ENCODE measurements around the gene CDKN2B-AS1.

The CDKN2B-AS1 gene

GRCh38 chr9:22026696-22027095 is 32.1 kb downstream of the CDKN2B-AS1 start:
- no peaks in the 10 kb centered on the region for H3K9me3 ChIP-seq (ENCODE audit: control insufficient read depth, insufficient read depth, low read length)
- no peaks in the 10 kb centered on the region for H3K27me3 ChIP-seq (ENCODE audit: control insufficient read depth, insufficient read depth, low read length)
- H3K36me3 ChIP-seq (ENCODE audit: control insufficient read depth, insufficient read depth, low read length): no peaks in the 10 kb centered on the region
- no peaks in the 10 kb centered on the region for H3K4me1 ChIP-seq (ENCODE audit: control insufficient read depth, insufficient read depth, low read length)
- H3K9ac ChIP-seq (ENCODE audit: low read depth, low read length): no peak overlapping the region
- no peak overlapping the region for H3K4me3 ChIP-seq (ENCODE audit: low read depth, low read length)

GRCh38 chr9:22028394-22028793 is 33.8 kb downstream of the CDKN2B-AS1 start:
- Histone ChIP-seq H3K4me3 (ENCODE audit: low read depth, low read length) (no peak overlapping the region), H3K36me3 (ENCODE audit: control insufficient read depth, insufficient read depth, low read length) (no peaks in the 10 kb centered on the region), H3K9ac (ENCODE audit: low read depth, low read length) (no peak overlapping the region), H3K4me1 (ENCODE audit: control insufficient read depth, insufficient read depth, low read length) (no peaks in the 10 kb centered on the region), H3K9me3 (ENCODE audit: control insufficient read depth, insufficient read depth, low read length) (no peaks in the 10 kb centered on the region), H3K27me3 (ENCODE audit: control insufficient read depth, insufficient read depth, low read length) (no peaks in the 10 kb centered on the region)

- no peak overlapping the region for H3K9ac ChIP-seq (ENCODE audit: low read depth, low read length)
- no peaks in the 10 kb centered on the region for H3K27me3 ChIP-seq (ENCODE audit: control insufficient read depth, insufficient read depth, low read length)
- no peak overlapping the region for H3K4me3 ChIP-seq (ENCODE audit: low read depth, low read length)
- no peaks in the 10 kb centered on the region for H3K4me1 ChIP-seq (ENCODE audit: control insufficient read depth, insufficient read depth, low read length)
- no peaks in the 10 kb centered on the region for H3K9me3 ChIP-seq (ENCODE audit: control insufficient read depth, insufficient read depth, low read length)
- no peaks in the 10 kb centered on the region for H3K36me3 ChIP-seq (ENCODE audit: control insufficient read depth, insufficient read depth, low read length)
These were observed 34.6 kb downstream of the CDKN2B-AS1 start for GRCh38 chr9:22029231-22029630.

- H3K27me3 ChIP-seq (ENCODE audit: control insufficient read depth, insufficient read depth, low read length): no peaks in the 10 kb centered on the region
- H3K9me3 ChIP-seq (ENCODE audit: control insufficient read depth, insufficient read depth, low read length): no peaks in the 10 kb centered on the region
- no peak overlapping the region for H3K4me3 ChIP-seq (ENCODE audit: low read depth, low read length)
- no peaks in the 10 kb centered on the region for H3K36me3 ChIP-seq (ENCODE audit: control insufficient read depth, insufficient read depth, low read length)
- H3K9ac ChIP-seq (ENCODE audit: low read depth, low read length): no peak overlapping the region
- no peaks in the 10 kb centered on the region for H3K4me1 ChIP-seq (ENCODE audit: control insufficient read depth, insufficient read depth, low read length)
These were observed 35.6 kb downstream of the CDKN2B-AS1 start for GRCh38 chr9:22030101-22030598.

- Histone ChIP-seq H3K9ac (ENCODE audit: low read depth, low read length) (no peak overlapping the region), H3K4me1 (ENCODE audit: control insufficient read depth, insufficient read depth, low read length) (no peaks in the 10 kb centered on the region)
These were observed 37.2 kb downstream of the CDKN2B-AS1 start for GRCh38 chr9:22031655-22032411.

GRCh38 chr9:22033012-22033630 is 38.5 kb downstream of the CDKN2B-AS1 start:
- H3K27me3 ChIP-seq (ENCODE audit: control insufficient read depth, insufficient read depth, low read length): no peaks in the 10 kb centered on the region
- no peaks in the 10 kb centered on the region for H3K9me3 ChIP-seq (ENCODE audit: control insufficient read depth, insufficient read depth, low read length)
- H3K4me1 ChIP-seq (ENCODE audit: control insufficient read depth, insufficient read depth, low read length): no peaks in the 10 kb centered on the region
- H3K36me3 ChIP-seq (ENCODE audit: control insufficient read depth, insufficient read depth, low read length): no peaks in the 10 kb centered on the region
- H3K9ac ChIP-seq (ENCODE audit: low read depth, low read length): no peak overlapping the region
- H3K4me3 ChIP-seq (ENCODE audit: low read depth, low read length): no peak overlapping the region

More at GRCh38 chr9:22031655-22032411, 37.2 kb downstream of the CDKN2B-AS1 start:
- Histone ChIP-seq H3K9me3 (ENCODE audit: control insufficient read depth, insufficient read depth, low read length) (no peaks in the 10 kb centered on the region), H3K4me3 (ENCODE audit: low read depth, low read length) (no peak overlapping the region), H3K27me3 (ENCODE audit: control insufficient read depth, insufficient read depth, low read length) (no peaks in the 10 kb centered on the region), H3K36me3 (ENCODE audit: control insufficient read depth, insufficient read depth, low read length) (no peaks in the 10 kb centered on the region)

- no peak overlapping the region for H3K9ac ChIP-seq (ENCODE audit: low read depth, low read length)
- H3K4me1 ChIP-seq (ENCODE audit: control insufficient read depth, insufficient read depth, low read length): no peaks in the 10 kb centered on the region
- H3K4me3 ChIP-seq (ENCODE audit: low read depth, low read length): no peak overlapping the region
- H3K9me3 ChIP-seq (ENCODE audit: control insufficient read depth, insufficient read depth, low read length): no peaks in the 10 kb centered on the region
- H3K27me3 ChIP-seq (ENCODE audit: control insufficient read depth, insufficient read depth, low read length): no peaks in the 10 kb centered on the region
- no peaks in the 10 kb centered on the region for H3K36me3 ChIP-seq (ENCODE audit: control insufficient read depth, insufficient read depth, low read length)
These were observed 41.0 kb downstream of the CDKN2B-AS1 start for GRCh38 chr9:22035591-22036011.

GRCh38 chr9:22036866-22037626 is 42.5 kb downstream of the CDKN2B-AS1 start:
- Histone ChIP-seq H3K9ac (ENCODE audit: low read depth, low read length) (no peak overlapping the region), H3K4me3 (ENCODE audit: low read depth, low read length) (no peak overlapping the region), H3K9me3 (ENCODE audit: control insufficient read depth, insufficient read depth, low read length) (no peaks in the 10 kb centered on the region), H3K4me1 (ENCODE audit: control insufficient read depth, insufficient read depth, low read length) (no peaks in the 10 kb centered on the region), H3K27me3 (ENCODE audit: control insufficient read depth, insufficient read depth, low read length) (no peaks in the 10 kb centered on the region), H3K36me3 (ENCODE audit: control insufficient read depth, insufficient read depth, low read length) (no peaks in the 10 kb centered on the region)

- H3K36me3 ChIP-seq (ENCODE audit: control insufficient read depth, insufficient read depth, low read length): no peaks in the 10 kb centered on the region
- H3K4me1 ChIP-seq (ENCODE audit: control insufficient read depth, insufficient read depth, low read length): no peaks in the 10 kb centered on the region
- H3K9me3 ChIP-seq (ENCODE audit: control insufficient read depth, insufficient read depth, low read length): no peaks in the 10 kb centered on the region
- no peaks in the 10 kb centered on the region for H3K27me3 ChIP-seq (ENCODE audit: control insufficient read depth, insufficient read depth, low read length)
- no peak overlapping the region for H3K4me3 ChIP-seq (ENCODE audit: low read depth, low read length)
- no peak overlapping the region for H3K9ac ChIP-seq (ENCODE audit: low read depth, low read length)
These were observed 43.5 kb downstream of the CDKN2B-AS1 start for GRCh38 chr9:22037954-22038690.

GRCh38 chr9:22039258-22039657 is 44.7 kb downstream of the CDKN2B-AS1 start:
- H3K4me3 ChIP-seq (ENCODE audit: low read depth, low read length): no peak overlapping the region
- H3K27me3 ChIP-seq (ENCODE audit: control insufficient read depth, insufficient read depth, low read length): no peaks in the 10 kb centered on the region
- H3K36me3 ChIP-seq (ENCODE audit: control insufficient read depth, insufficient read depth, low read length): no peaks in the 10 kb centered on the region
- H3K9me3 ChIP-seq (ENCODE audit: control insufficient read depth, insufficient read depth, low read length): no peaks in the 10 kb centered on the region
- H3K9ac ChIP-seq (ENCODE audit: low read depth, low read length): no peak overlapping the region
- no peaks in the 10 kb centered on the region for H3K4me1 ChIP-seq (ENCODE audit: control insufficient read depth, insufficient read depth, low read length)

GRCh38 chr9:22040760-22041159 is 46.2 kb downstream of the CDKN2B-AS1 start:
- Histone ChIP-seq H3K27me3 (ENCODE audit: control insufficient read depth, insufficient read depth, low read length) (no peaks in the 10 kb centered on the region), H3K36me3 (ENCODE audit: control insufficient read depth, insufficient read depth, low read length) (no peaks in the 10 kb centered on the region), H3K9ac (ENCODE audit: low read depth, low read length) (no peak overlapping the region), H3K4me1 (ENCODE audit: control insufficient read depth, insufficient read depth, low read length) (no peaks in the 10 kb centered on the region), H3K4me3 (ENCODE audit: low read depth, low read length) (no peak overlapping the region), H3K9me3 (ENCODE audit: control insufficient read depth, insufficient read depth, low read length) (no peaks in the 10 kb centered on the region)
